ENCODE results near the gene CTSO. TPM values are rescaled to one million over a fixed set of nuclear protein-coding genes. Genes with fewer than 3 reads are reported as not detected.
A peak's percentile ranks its signal among the peaks of the same experiment; 100 is the strongest.

CTSO gene
- total RNA-seq, 2 experiments from 2014 or later: 3.7 to 3.8 TPM

DNA sequence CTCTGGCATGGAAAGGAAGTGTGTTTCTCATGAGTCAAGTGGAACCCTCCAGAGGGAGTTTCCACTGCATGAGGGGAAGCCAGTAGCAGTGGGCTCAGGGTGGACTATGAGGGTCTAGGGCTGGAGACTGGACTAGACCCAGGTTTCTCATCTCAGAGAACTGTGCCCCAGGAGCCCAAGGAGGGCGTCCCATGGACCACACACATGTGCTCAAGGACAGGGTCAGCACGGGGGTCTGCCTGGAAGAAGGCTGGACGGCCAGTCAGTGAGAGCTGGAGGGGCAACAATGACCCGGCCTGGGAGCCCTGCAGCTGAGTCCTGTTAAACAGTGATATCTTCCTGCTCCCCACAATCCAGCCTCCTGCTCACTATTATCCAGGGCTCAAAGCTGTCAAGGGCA is 5.8 kb upstream of the CTSO start:
- POLR2A ChIA-PET: no interaction called here
- no peaks in the 10 kb centered on the region for H3K36me3 Mint-ChIP-seq (ENCODE audit: low read depth)
- H3K27ac ChIP-seq (ENCODE audit: low read depth in 1 of 2, low read length in 2 of 2): no peak overlapping the region
- ATAC-seq (ENCODE audit: poor library complexity): no peak
- H3K4me3 Mint-ChIP-seq: no peak overlapping the region
- H3K9me3 Mint-ChIP-seq: no peaks in the 10 kb centered on the region
- H3K4me1 Mint-ChIP-seq (ENCODE audit: low read depth): peaks cover 9% of the 10 kb centered on the region
- peaks cover 21% of the 10 kb centered on the region for H3K27me3 Mint-ChIP-seq
- H3K36me3 ChIP-seq (ENCODE audit: insufficient read depth, low read length): no peaks in the 10 kb centered on the region
- H3K4me3 ChIP-seq (ENCODE audit: low read length): no peak overlapping the region
- no peak for DNase-seq
- no peaks in the 10 kb centered on the region for H3K9me3 ChIP-seq (ENCODE audit: control insufficient read depth in 1 of 2, insufficient read depth in 1 of 2, low read length in 2 of 2)
- intact Hi-C loops (cut with DNase I, micrococcal nuclease): loop anchor here (10.0 kb wide), 2 partner anchors 145 to 585 kb away; partner anchors contain the start of gene MAP9 (in 1 of the 2)
- H3K4me1 ChIP-seq (ENCODE audit: insufficient read depth, low read length): no peaks in the 10 kb centered on the region
- no peak overlapping the region for H3K27ac Mint-ChIP-seq
- TF ChIP-seq, protein P1, sequence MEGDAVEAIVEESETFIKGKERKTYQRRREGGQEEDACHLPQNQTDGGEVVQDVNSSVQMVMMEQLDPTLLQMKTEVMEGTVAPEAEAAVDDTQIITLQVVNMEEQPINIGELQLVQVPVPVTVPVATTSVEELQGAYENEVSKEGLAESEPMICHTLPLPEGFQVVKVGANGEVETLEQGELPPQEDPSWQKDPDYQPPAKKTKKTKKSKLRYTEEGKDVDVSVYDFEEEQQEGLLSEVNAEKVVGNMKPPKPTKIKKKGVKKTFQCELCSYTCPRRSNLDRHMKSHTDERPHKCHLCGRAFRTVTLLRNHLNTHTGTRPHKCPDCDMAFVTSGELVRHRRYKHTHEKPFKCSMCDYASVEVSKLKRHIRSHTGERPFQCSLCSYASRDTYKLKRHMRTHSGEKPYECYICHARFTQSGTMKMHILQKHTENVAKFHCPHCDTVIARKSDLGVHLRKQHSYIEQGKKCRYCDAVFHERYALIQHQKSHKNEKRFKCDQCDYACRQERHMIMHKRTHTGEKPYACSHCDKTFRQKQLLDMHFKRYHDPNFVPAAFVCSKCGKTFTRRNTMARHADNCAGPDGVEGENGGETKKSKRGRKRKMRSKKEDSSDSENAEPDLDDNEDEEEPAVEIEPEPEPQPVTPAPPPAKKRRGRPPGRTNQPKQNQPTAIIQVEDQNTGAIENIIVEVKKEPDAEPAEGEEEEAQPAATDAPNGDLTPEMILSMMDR (IDR thresholded peaks at IDR 0.05): no peak
- CTCF ChIA-PET: no interaction called here
- no peaks in the 10 kb centered on the region for H3K27me3 ChIP-seq (ENCODE audit: control insufficient read depth in 1 of 2, insufficient read depth in 2 of 2, low read length in 2 of 2)

DNA sequence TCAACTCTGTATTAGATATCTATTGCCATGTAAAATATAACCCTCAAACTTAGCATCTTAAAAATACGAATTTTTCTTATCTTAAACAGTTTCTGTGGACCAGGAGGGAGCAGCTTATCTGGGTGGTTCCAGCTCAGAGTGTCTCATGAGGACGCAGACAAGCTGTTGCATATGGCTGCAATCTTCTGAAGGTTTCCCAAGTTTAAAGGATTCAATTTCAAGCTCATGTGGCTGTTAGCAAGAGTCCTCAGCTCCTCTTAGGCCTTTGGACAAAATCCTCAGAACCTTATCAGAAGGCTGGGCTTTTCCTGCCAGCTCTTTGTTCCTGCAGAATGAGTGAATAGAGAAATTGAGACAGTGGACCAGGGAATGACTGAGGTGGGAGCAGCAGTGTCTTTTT is 2.8 kb upstream of the CTSO start:
- Histone ChIP-seq H3K4me1 (ENCODE audit: insufficient read depth, low read length) (peaks cover 9% of the 10 kb centered on the region), H3K27ac (ENCODE audit: low read depth in 1 of 2, low read length in 2 of 2) (no peak overlapping the region), H3K27me3 (ENCODE audit: control insufficient read depth in 1 of 2, insufficient read depth in 2 of 2, low read length in 2 of 2) (no peaks in the 10 kb centered on the region), H3K36me3 (ENCODE audit: insufficient read depth, low read length) (no peaks in the 10 kb centered on the region), H3K4me3 (ENCODE audit: low read length) (no peak overlapping the region), H3K9me3 (ENCODE audit: control insufficient read depth in 1 of 2, insufficient read depth in 1 of 2, low read length in 2 of 2) (no peaks in the 10 kb centered on the region)
- CTCF ChIA-PET: no interaction called here
- H3K27me3 Mint-ChIP-seq: peaks cover 21% of the 10 kb centered on the region
- H3K27ac Mint-ChIP-seq: no peak overlapping the region
- H3K4me1 Mint-ChIP-seq (ENCODE audit: low read depth): peaks cover 21% of the 10 kb centered on the region
- intact Hi-C loops (cut with DNase I, micrococcal nuclease): loop anchor here (10.0 kb wide), 2 partner anchors 142 to 582 kb away; partner anchors contain the start of gene MAP9 (in 1 of the 2)
- DNase-seq (no peak), ATAC-seq (ENCODE audit: poor library complexity) (no peak)
- TF ChIP-seq, protein P1 (IDR thresholded peaks at IDR 0.05): no peak
- POLR2A ChIA-PET: no interaction called here
- H3K9me3 Mint-ChIP-seq: no peaks in the 10 kb centered on the region
- peak overlapping the region; percentile 8 for H3K4me3 Mint-ChIP-seq
- peaks cover 4% of the 10 kb centered on the region for H3K36me3 Mint-ChIP-seq (ENCODE audit: low read depth)

DNA sequence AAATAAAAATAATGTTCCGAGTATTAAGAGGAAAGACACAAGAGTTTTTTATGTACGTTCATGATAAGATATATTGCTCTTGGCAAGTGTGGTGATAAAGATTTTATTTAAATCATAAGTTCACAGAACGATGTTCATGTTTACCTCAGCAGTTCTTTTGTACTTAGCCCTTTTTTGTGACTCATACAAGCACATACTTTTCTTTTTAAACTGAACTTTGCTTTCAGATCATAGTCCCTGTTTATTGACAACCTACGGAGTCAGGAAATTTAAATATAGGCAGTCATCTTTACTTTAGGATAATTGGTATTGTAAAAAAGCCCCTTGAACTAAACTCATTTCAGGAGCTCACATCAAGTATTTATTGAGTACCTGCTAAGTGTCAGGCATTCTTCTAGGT is 1.3 kb upstream of the CTSO start:
- DNase-seq: no peak
- Histone ChIP-seq H3K27me3 (ENCODE audit: control insufficient read depth in 1 of 2, insufficient read depth in 2 of 2, low read length in 2 of 2) (no peaks in the 10 kb centered on the region), H3K27ac (ENCODE audit: low read depth in 1 of 2, low read length in 2 of 2) (no peak overlapping the region), H3K4me1 (ENCODE audit: insufficient read depth, low read length) (peaks cover 9% of the 10 kb centered on the region), H3K4me3 (ENCODE audit: low read length) (no peak overlapping the region), H3K36me3 (ENCODE audit: insufficient read depth, low read length) (no peaks in the 10 kb centered on the region), H3K9me3 (ENCODE audit: control insufficient read depth in 1 of 2, insufficient read depth in 1 of 2, low read length in 2 of 2) (no peaks in the 10 kb centered on the region)
- ATAC-seq (ENCODE audit: poor library complexity): no peak
- CTCF ChIA-PET: no interaction called here
- peak overlapping the region; percentile 96 for H3K27ac Mint-ChIP-seq
- H3K4me1 Mint-ChIP-seq (ENCODE audit: low read depth): peaks cover 26% of the 10 kb centered on the region
- peaks cover 4% of the 10 kb centered on the region for H3K36me3 Mint-ChIP-seq (ENCODE audit: low read depth)
- TF ChIP-seq, protein P1 (IDR thresholded peaks at IDR 0.05): no peak
- H3K27me3 Mint-ChIP-seq: peaks cover 17% of the 10 kb centered on the region
- POLR2A ChIA-PET: interaction anchor here (3.1 kb wide), 1 partner anchor 11 kb away, joined by 16 read pairs; no protein-coding TSS in a partner anchor
- no peaks in the 10 kb centered on the region for H3K9me3 Mint-ChIP-seq
- H3K4me3 Mint-ChIP-seq: peak overlapping the region; percentile 97
- intact Hi-C loops (cut with DNase I, micrococcal nuclease): loop anchor here (5.0 to 10.0 kb wide), 5 partner anchors 140 to 1403 kb away; partner anchors contain the start of genes MAP9 (in 1 of the 2) and PLRG1 (in 1 of the 2)
